Islet of Langerhans (tissue), 1 donor: Measurements from ENCODE around the gene AAGAB.

Source experiments
- FAIRE-seq: peaks from one replicate; lab custom pipeline; 2011; peaks lifted over from hg19 to GRCh38; lab: Jason Lieb, UNC

The AAGAB gene

DNA sequence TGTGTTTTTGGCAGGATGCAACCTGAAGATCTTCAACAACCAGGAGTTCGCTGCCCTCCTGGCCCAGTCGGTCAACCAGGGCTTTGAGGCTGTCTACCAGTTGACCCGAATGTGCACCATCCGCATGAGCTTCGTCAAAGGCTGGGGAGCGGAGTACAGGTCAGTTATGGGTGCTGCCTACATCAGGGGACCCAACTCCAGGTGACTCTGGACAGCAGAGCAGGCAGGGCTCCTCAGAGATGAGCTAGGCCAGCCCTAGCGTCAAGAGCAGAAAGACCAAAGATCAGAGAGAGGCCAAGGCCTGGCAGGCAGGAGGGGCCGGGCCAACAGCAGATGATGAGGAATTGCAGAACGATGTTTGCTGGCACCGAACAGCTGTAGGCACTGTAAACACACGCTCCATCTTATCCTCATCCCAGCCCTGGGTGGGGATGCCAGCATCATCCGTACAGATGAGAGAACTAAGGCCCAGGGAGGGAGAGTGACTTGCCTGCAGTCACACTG, 67.1 kb downstream of the AAGAB start:
- FAIRE-seq = no peak

DNA sequence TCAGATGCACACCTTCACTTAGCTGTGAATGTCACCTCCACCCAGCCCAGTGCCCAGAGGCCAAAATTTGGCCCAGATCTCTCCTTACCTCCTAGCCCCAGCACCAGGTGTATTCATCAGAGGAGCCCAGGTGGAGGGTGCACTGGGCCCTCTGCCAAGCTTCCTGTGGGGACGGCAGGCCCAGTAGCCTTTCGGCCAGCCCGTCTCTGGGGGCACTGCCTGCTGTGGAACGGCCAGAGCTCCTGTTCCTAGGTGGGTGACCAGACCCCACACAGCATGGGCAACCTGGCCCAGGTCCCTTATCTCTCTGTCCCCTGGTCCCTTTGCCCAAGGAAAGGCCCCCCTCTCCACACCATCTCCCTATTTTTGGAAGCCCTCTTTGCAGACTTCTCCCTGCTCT, 67.8 kb downstream of the AAGAB start:
- no peak for FAIRE-seq

DNA sequence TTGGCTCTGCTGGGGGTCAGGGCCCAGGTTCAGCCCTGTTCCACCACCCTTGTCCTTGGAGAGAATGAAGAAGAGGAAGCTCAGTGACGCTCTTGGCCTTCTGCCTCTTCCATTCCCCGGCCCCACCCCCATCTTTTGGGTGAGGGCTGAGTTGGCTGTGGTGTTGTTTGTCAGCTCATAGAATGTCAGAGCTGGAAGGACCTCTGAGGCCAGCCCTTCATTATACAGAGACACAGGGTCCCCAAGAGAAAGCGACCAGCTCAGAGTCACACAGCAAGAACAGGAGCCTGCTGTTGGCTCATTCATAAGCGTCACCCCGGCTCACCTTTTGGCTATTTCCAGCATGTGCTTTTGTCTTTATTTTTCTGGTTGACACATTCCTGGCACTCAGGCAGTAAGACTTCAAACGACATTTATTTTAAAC, 68.2 kb downstream of the AAGAB start:
- no peak for FAIRE-seq

DNA sequence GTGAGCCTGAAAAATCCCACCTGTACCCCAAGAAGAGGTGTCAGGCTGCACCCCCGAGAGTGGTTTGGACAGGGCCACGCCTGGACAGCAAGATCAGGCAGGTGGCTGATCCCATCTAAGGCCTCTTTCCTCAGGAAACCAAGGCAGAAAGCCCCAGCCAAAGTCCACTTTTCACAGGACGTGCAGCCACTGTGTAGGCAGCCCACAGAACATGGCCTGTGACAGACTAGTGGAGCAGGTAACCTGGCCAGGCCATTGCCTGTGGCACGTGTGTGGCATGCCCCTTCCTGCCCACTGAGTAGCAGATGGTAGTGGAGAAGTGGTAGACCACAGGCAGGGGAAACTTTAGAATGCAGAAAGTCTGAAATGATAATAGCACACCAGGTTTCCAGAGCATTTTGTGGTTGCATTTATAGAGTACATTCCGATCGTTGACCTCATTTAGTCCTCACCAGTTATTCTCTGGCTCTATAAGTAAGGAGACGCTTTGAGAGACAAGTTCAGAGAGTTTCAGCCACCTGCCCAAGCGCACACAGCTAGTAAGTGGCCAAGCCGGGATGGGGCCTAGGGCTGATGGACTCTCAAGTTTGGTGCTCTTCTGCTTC, 68.7 kb downstream of the AAGAB start:
- FAIRE-seq = no peak

DNA sequence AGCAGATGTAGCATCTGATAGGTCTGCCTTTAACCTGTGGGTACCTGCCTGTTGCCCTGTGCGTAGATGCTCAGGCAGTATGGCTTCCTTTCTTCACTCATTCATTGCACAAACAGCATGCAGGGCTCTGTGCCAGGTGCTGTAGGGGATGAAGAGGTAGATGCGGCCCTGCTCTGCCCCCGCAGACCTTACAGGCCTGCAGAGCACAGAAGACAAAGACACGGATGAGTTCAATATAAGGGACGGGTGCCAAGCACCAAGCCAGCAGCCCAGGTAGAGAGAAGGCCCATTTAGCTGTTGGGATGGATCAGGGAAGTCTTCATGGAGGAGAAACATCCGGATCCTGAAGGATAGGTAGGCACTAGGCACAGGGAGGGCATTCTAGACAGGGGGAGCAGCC, 69.4 kb downstream of the AAGAB start:
- FAIRE-seq = no peak

DNA sequence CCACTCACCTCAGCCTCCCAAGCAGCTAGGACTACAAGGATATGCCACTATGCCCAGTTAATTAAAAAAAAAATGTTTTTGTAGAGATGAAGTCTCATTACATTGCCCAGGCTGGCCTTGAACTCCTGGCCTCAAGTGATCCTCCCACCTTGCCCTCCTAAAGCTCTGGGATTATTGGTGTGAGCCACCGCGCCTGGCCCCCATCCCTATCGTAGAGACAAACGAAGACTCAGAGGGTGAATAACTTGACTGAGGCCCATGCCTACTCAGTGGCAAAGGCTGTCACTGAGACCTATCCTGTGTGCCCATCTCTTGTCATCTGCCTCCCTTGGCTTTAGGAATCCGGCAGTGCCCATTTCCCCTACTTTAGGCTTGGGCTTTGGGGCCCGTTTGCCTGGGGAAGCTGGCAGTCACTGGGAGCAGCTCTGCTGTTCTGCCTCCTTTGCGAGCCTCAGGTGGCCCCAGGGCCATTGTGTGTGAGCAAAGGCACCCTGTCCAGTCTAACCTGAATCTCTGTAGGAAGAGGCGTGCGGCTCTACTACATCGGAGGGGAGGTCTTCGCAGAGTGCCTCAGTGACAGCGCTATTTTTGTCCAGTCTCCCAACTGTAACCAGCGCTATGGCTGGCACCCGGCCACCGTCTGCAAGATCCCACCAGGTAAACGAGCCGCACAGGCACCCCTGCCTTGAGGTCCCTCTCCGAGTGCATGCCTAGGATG, 70.1 kb downstream of the AAGAB start:
- FAIRE-seq = no peak

DNA sequence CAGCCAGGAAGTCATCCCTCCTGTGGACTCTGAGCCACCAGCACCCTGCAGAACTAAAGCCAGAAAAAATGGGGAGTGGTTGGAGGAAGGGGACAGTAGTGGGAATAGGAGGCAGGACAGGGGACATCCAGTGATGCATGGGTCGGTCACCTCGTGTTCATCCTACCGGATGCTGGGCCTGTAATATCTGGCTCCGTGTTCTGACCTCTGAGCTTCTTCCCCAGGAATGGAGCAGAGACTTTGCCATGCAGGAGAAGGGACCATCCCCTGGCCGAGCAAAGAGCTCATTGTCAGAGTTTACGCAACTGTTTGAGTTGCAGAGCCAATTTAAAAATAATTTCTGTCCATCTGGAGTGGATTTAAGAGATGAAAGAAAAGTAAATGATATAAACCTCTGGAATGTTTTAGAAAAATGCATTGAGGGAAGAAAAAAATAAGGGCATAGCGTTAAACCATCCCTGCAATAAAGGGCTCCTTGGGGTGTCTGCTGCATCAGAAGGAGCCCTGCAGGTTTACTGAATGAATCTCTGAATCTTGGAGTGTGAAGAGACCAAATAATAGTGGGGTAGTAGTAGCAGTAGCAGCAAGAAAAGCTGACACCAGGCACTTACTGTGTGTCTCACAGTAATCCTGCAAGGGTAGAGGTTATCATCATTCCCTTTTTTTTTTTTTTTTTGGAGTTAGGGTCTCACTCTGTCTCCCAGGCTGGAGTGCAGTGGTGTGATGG, 70.9 kb downstream of the AAGAB start:
- no peak for FAIRE-seq

DNA sequence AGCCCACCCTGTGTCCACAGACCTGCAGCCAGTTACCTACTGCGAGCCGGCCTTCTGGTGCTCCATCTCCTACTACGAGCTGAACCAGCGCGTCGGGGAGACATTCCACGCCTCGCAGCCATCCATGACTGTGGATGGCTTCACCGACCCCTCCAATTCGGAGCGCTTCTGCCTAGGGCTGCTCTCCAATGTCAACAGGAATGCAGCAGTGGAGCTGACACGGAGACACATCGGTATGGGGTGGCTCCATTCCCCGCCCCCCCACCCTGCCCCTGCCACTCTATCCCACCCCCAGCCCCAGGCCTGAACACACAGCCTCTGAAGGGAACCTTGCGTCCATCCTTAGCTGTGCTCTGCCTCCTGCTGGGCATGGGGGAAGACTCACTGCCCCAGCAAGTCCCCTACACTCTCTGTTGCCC, 73.2 kb downstream of the AAGAB start:
- no peak for FAIRE-seq

DNA sequence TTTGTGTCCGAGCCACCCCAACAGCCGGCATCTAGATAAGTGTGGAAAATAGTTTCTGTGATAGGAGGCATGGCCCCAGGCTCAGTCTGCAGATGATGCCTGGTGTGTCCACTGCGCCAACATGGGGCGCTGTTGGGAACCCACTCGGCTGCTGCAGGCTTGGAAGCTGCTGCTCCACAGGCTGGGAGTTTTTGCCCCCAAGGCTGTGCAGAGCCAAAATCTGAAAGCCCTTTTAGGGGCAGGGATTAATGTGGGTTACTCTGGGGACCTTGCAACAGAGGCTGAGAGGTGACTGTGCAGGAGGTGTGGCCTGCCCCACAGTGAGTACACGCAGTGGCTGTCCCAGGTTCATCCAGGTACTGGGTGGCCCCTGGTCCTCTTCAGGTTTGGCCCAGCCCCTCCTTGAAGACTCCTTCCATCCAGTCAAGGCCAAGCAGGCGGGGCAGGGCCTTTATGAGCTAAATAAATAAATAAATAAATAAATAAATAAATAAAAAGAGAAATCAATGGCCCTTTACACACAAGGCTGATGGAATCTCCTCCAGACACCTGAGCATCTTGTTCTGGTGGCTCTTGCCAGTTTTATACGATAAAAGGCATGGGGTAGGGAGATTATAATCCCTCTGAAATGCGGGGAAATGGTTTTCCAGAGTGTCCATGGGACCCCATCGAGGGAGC, 73.8 kb downstream of the AAGAB start:
- FAIRE-seq = no peak

DNA sequence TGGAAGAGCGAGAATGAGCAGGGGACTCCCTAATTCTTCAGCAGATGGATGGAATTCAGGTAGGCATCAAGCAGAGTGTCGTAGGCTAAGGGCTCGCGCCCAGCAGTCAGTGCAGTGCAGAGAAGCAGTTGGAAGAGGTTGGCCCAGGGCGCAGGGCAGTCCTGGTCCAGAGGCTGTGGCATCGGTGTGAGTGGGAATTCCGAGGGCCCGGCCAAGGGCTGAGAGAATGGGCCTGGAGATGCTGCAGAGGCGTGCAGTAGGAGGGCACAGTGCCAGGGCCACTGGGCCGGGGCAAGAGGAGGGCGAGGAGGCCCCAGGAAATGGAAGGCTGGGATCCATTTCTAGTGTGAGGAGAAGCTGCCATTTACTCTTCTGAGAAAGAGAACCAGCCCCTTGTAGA, 74.4 kb downstream of the AAGAB start:
- no peak for FAIRE-seq

DNA sequence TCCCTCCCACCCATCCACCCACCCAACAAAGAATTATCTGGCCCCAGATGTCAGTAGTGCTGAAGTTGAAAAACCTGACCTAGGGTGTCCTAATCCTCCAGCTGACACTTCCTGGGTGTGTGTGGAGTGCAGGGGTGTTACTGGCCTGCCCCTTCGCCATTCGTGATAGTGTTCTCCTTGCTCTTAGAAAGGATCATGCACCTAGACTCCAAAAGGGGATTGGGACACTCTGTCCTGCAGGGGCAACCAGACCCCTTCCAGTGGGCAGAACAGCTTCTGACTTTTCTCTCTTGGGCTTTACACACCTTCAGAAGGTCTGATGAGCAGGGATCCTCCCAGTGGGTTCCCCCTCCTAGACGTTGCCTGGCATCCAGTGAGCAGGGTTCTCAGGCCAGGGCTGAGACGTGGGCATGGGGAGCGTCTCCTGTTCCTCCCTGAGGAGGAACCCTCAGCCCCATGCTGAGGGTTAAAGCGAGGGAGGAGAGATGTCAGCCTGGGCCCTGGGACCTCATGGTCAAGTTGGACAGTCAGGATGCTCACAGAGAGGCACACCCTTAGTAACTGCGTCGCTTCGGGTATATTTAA, 75.0 kb downstream of the AAGAB start:
- no peak for FAIRE-seq

DNA sequence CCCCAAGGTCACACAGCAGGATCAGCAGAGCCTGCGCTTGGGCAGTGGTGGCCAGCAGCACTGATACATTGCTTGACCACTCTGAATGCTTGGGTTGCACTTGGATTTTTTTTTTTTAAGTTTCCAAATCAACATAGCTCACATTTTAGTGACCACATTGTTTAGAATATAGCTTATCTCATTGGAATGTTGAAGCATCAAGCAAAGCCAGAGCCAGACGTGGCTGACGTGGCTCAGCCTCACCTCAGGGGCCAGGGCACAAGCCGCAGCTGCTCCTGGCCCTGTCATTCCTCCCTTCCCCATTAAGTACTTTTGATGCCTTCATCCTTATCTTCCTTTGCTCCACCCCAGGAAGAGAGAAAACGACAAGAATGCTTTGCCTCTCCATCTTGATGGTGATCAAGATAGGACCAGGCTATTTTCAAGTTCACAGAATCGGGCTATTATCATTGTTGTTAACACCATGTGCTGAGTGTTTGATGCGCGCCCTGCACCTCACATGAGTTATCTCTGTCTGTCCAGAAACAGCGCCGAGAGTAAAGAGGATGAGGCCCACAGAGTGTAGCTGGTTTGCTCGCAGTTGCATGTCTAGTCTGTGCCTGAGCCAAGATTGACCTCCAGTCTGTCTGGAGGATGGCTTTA, 75.8 kb downstream of the AAGAB start:
- FAIRE-seq = no peak

DNA sequence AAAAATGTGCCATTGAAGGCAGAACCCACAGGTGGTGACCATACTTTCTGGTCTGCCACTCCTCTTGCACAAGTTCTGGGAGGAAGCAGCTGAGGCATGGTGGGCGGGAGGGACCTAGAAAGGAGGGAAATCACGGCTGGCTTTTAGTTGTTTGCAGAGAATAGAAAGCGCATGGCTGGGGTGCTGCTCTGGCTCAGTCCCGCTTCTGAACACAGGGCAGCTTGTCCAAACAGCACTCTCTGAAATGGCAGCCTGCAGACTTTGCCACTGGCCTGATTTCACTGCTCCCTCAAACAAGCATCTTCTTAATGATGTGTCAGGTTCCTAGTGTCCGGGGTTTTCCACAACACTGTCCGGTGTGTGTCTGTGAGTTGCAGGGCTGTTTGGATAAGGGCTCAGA, 76.7 kb downstream of the AAGAB start:
- no peak for FAIRE-seq

DNA sequence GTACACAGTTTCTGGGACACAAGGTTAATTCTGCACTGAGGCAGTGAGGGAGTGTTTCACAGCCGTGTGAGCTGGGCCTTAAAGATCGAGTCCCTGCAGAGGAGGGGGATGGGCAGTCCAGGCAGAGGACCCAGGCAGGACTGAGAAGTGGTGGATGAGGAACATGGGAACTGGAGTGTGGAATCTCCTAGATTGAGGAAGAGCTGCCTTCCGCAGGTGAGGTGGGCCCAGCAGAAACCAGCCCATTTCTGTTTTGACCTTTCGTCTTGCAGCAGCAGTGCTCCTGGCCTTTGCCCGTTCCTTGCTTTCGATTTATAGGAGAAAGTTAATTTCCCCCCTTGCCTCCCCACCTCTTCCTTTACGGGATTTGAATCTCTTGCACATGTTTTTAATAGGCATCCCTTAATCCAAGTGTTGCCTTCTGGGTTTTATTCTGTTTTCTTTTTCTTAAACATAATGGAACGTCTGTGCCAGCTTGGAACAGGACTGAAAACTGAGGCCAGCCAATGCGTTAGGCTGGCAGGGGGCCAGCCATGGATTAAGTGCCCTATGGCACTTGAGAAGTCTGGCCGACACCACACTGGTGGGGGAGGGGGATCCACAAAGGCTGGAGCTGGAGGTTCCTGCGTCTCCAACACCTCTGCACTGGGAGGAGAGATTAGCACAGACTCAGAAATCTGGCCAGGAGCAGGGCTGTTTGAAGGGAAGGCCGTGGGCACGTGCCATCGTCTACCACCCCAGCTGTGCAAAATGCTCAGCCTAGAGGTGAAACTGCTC, 78.1 kb downstream of the AAGAB start:
- no peak for FAIRE-seq

DNA sequence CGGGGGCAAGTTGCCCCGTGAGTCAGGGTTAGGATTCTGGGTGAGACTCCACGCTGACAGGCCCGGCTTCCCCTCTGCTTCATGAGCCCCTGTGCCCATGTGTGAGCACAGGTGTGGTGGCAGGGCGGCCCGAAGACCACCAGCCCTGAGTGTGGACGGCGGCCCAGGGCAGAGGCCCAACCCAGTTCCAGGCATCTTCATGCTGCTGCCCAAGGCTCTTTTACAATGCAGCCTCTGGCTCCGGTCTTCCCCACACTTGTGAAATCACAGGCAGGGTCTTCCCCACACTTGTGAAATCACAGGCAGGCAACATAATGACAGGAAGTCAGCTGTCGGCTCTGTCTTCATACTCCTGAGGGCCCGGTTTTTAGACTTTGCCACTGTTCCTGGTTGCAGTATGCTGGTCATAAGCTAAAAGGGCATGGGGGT, 78.8 kb downstream of the AAGAB start:
- FAIRE-seq = no peak

DNA sequence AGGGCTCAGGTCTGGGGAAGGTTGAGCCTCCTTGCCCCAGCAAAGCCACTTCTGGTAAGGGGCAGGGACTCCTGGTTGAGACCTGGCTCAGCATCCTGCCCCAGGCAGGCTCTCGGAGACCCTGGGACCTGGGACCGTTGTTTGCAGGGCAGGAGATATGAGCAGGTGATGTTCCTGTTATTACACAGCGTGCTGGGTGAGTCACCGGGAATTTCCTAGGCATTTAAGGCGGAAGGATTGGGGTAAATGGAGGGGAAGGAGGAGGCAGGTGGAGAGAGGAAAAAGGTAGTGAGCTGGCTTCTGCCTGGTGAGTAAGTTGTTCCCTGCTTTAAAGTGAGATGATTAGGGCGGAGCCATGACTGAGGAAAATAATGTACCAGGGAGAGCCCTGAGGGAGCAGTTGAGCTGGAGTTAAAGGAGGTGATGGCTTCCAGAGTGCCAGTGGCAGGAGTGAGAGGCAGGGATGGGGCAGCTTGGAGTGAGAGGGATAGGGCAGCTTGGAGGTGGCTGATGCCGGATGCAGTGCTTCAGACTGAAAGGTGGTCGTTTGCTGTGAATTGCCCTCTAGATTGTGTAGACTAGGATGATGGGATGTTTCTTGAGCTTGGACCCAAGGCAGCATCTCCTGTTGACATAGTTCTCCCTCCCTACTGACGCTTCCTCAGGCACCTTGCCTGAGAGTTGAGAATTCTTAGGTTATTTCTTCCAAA, 79.4 kb downstream of the AAGAB start:
- no peak for FAIRE-seq

DNA sequence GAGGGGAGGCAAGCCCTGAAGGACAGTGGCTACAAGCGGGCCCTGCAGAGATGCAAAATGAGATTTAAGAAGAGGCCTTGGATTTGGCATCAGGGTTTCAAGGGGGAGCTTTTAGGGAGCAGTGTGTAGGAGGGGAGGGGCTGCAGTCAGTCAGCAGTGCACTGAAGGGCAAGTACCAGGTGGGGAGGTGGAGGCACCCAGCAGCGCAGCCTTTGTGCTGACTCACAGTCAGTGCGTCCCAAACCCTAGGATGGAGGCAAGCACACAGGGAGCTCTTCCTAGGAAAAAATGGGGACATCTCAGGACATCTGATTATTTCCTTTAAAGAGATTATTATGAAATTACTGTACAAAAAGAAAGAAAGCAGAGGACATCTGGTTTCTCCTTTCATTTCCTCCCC, 80.0 kb downstream of the AAGAB start:
- no peak for FAIRE-seq

DNA sequence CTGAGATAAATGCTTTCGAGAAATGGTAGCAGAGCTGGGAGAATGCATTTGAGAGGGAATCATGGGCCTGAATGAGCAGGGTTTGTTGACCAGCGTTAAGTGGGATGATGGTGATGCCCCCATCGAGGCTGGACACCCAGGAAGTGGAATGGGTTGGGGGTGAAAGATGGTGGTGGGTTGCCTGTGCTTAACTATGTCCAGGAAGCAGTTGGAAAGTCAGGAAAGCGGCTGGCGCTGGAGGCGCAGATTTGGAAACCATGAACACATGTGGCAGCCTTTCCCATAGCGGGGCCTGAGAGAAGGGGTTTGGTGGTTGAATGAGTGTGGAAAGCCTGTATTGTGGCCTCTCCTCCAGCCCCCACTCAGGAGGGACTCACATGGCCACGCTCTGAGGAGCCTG, 80.7 kb downstream of the AAGAB start:
- no peak for FAIRE-seq

DNA sequence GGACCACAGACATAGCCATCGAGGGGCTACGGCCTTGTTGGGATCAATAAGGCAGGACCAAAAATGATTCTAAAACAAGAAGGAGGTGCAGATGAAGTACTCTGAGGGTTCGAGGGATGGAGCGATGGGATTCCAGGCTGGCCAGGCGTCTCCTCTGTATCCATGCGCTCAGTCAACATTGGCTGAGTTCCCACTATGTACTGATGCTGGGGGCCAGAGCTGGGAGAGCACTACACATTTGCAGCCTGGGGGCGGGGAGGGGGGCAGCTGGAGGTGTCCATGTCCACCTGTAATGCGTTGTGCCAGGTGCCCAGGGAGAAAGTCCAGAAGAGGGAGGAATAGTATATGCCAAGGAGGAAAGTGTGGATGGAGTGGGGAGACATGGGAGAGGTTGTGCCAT, 81.5 kb downstream of the AAGAB start:
- FAIRE-seq = no peak

DNA sequence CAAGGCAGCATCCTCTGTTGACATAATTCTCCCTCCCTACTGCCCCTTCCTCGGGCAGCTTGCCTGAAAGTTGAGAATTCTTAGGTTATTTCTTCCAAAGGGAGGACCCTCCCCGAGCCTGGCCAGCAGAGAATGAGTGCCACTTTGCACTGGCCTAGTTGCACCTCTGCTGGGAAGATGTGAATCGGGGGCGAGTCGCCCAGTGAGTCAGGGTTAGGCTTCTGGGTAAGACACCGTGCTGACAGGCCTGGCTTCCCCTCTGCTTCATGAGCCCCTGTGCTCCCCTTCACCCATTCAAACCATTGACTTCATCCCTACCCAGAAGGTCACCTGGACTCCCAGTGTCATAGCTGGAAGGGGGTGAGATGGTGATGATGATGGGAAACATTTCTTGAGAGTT, 82.3 kb downstream of the AAGAB start:
- no peak for FAIRE-seq

DNA sequence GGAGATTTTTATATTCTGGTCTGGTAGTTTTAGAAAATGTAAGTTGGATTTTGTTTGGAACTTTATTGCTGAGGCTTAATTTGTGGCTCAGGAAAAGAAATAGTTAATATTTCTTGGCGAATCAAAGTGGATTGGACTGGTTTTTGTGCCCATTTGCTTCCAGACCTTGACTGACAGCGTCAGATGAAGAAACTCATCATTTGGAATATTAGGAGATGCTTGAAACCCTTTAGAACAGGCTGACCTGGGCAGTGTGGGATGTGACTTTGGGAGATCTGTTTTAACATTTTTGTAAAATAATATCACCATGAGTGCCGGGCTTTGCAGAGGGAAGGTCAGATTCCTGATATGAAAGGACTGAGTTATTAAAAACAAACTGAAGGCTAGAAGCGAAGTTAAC, 83.0 kb downstream of the AAGAB start:
- no peak for FAIRE-seq
